NCI-H748 (cell line): ENCODE measurements around the gene CYP26B1.
A peak's percentile ranks its signal among the peaks of the same experiment; 100 is the strongest.

Experiments
- DNase-seq: peaks from one replicate; lab custom pipeline; 2025; ENCODE audit not compliant: unreplicated experiment; lab: John Stamatoyannopoulos, UW

Gene CYP26B1

DNA sequence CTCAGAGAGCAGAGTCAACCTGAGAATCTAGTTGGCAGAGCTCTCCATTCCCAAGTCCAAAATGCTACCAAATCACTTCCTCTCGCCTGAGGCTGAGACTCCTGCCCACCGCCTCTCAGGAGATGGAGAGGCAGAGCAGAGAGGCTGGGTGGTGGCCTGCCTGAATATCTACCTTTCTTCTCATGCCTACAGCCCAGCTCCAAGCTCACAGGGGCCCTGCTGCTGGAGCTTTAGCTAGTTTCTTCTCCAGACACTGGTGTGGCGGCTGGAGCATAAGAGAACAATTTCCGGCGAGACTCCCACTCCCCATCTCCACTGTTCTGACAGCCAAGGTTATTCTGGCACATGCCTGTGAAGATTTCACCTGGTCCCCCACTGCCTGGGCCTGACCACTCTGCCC lies 8.1 kb upstream of the CYP26B1 start:
- DNase-seq = no peak

DNA sequence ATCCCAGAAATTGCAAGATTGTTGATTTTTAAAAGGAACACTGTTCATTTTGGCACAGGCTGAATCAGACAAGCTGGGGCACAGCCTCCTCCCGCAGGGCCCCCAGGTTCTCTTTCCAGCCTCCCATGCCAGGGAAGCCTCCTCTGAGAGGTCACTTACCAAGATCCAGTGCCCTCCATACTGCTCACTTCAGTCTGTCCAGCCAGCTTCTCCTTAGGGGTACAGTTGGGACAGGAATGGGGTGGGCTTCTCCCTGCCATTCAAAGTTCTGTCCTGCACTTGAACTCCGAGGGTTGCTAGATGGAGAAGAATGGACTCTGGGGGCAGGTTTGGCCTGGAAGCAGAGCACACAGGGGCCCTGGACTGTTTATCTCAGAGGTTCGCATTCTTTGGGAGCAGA lies 7.5 kb upstream of the CYP26B1 start:
- DNase-seq = no peak

DNA sequence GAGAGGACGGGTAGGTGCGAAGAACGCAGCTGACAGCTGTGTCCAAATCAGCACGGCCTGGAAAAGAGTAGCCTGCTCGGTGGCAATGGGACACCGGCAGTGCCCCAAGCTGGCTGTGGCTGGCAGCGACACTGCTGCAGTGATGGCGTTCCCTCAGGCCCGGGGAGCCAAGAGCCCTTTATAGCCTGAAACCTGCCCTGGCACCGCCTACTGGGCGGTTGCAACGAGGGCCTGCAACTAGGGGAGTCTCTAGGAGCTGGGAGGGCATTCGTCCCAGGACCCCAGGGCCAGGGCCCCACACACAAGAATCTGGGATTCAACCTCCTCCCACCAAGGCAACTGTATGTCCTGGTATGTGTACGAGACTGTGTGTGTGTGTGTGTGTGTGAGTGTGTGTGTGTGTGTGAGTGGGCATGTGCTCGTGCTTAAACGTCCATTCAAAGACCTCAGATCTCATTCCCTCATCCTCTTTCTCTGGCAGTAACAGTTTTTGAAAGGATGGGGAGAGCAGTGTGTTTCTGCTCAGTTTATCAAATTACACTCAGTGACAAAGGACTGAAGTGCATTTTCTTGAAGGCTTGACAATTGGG lies 6.8 kb upstream of the CYP26B1 start:
- no peak for DNase-seq

DNA sequence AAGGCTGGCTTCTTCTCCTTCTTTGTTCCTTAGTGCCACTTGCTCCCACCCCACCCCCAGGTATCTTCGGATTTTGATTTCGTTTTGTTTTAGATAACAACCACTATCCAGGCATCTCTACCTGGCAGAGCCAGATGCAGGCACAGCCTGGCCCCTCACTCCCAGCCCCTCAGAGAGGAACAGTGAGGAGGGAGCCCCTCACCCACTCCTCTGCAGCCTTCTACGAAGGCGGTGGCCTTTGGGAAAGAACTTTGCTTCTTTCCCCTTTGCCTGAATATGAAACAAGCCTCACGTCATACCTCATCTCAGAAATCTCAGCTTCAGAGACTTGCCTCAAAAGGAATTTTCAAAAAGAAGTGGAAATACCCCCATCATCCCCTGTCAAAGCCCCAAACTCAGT lies 6.3 kb upstream of the CYP26B1 start:
- no peak for DNase-seq

DNA sequence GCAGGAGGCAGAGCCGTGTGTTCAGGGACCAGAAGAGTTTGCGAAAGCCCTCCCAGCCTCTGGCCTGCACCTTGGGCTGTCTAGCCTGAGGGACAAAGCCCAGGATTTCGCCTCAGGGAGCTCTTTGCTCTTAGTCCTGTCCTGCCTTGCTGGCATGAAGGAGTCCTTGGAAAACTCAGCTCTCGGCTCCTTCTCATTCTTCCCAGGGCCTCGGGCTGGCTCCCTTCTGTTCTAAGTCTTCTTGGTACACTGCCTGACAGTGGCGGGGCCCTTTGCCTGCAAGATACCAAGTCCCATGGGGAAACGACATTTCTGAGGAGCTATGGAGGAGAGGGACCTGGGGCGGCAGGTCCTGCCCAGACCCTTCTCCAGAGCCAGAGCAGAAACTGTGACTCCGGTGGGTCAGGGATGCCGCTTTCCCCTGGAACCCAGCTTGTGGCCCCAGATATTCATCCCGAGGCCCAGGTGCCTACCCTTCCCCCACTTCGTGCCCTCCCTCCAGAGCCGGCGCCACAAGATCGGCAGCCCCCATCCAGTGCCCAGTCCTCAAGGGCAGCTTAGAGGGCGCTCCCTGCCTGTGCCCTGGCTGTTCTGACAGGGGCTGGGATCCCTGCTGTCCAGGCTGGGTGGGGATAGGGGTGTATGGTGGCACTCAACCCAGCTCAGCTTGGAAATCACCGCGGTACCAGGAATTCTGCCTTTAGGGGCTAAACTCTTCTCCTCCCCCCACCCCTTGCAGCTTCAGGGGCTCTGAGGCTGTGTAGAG lies 5.5 kb upstream of the CYP26B1 start:
- no peak for DNase-seq

DNA sequence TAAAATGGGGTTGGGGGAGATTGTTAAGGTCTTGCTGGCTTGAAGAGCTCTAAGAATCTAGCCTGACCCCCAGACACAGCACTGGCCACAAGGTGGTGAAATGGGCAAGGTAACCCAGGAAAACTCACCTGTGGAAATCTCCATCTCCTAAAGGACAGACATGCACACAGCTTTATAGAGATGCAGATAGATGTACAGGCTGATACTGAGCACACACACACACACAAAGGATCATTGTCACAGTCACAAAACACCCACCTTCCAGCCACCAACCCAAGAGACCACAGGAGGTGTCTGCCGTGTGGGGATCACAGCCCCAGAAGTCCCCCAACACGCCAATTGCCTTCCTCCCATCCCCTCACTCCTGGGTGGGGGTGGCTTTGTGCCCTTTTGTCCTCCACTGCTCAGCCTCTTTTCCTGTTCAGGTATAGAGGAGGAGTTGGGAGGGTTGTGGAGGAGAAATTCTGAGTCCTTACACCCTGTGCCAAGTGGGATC lies 3.2 kb upstream of the CYP26B1 start:
- DNase-seq = peak; percentile 16

DNA sequence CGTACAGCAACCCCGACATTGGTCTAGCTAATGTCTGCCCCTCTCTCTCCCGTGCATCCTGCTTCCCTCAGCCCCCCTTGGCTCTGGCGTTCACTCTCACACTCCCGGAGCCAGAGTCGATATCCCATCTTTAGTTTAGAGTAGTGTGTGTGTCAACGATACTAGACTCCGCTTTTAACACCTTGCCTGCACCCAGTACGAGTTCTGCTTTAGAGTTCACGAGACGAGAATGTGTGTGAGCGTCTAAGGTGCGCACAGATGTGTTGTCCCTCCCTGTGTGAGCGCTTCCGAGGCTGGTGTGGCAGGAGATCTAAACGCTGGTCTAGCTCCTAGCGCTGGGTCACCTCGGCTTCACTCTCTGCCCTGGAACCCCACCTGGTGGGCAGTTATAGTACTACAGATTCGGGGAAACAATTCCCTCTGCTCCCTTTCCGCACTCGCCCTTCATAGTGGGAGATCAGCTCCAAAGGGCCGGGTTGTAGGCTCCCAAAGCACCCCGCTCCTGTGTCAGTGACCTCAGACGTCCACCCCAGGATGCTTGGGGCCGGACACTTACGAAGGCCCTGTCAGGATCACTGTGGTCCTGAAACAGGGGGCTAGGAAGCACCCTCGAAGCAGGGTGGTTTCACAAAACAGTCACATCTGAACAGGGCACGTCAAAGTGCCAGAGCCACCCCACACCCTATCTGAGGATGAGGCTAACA lies 2.6 kb upstream of the CYP26B1 start:
- peak; percentile 83 for DNase-seq

DNA sequence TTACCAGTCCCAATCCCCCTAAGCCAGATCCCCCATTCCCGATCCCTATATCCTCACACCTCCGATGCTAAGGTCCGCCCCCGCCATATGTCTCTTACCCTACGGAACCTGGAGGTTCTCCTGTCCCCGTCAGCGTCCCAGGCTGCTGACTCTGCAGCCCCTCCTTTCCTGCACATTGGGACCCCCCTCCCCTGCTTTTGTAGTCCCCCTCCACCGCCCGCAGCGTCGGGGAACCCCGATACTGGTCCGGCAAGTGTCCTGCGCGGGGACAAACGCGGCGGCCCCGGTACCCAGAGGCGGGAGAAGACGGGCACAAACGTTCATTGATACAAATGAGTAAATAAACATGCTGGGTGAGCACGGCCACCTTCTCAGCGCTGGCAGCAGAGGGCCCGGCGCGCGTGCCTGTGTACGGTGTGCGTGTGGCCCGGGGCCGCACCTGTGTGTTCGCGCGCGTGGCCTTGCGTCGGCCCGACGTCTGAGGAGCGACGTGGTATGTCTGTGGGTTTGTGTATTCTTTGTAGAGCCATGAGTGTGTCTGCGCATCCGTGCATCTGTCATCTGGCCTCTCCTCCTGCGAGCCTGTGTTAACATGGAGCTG lies 2.0 kb upstream of the CYP26B1 start:
- peak; percentile 66 for DNase-seq

DNA sequence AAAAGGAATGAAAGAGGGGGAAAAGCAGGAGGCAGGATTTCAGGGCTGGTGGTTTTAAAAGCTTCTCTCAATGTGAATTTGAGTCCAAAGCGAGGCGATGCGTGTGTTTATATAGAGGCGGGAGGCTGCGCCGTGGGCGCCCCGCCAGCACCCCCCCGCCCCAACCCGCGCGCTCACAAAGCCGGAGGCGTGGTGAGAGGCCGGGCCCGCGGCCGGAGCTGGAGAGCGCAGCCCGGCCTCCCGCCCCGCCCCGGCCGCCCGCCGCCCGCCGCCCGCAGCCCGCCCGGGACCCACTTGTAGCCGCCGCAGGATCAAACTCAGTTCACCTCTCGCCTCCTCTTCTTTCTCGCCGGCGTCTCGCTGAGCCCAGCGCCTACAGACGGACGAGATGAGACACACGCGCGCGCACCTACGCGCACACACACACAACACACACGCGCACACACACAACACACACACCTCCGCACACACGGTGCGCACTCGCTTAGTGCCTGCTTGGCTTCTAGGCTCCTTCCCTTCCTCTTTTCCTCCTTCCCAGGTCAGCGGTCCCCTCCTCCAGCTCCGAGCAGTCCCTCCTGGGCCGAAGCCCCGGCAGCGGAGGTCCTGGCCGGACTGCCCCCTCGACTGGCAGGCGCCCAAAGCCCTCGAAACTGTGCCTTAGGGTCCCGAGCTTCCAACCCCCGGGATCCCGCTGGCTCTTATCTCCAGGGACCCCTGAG lies 1.3 kb upstream of the CYP26B1 start:
- peak; percentile 72 for DNase-seq

DNA sequence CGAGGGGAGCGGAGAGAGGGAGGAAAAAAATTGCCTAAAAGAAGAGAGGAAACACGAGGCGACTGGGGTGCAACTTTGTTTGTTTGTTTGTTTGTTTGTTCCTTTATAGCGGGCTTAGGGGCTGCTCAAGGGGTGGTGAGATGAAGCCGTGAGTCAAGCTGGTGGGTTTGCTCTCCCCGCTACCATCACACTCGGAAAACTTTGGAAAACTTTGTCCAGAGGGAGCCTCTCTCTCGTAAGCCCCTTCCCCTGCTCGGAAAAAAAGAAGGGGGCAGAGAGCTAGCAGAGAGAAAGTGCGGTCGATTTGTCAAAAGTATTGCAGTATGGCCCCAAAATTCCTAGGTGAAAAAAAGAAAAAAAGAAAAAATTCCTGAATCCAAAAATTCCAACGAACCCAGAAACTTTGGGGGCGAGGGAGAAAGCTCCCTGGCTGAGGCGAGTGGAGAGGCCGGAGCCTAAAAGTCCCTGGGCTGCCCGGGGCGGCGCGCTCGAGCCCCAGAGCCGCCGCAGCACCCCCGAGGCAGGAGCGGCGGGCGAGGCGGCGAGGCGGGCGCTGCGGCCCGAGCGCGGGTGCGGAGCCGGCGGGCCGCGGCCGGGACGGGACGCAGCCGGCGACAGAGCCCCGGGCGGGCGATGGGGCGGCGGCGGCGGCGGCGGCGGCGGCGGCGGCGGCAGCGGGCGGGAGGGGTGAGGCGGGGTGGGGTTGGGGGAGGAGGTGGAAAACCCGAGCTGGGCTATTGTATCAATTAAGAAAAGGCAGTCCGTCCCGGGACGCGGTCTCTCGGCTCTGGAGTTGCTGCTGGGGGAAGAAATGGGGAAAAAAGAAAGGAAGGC lies 558 bp upstream of the CYP26B1 start:
- peak; percentile 17 for DNase-seq

DNA sequence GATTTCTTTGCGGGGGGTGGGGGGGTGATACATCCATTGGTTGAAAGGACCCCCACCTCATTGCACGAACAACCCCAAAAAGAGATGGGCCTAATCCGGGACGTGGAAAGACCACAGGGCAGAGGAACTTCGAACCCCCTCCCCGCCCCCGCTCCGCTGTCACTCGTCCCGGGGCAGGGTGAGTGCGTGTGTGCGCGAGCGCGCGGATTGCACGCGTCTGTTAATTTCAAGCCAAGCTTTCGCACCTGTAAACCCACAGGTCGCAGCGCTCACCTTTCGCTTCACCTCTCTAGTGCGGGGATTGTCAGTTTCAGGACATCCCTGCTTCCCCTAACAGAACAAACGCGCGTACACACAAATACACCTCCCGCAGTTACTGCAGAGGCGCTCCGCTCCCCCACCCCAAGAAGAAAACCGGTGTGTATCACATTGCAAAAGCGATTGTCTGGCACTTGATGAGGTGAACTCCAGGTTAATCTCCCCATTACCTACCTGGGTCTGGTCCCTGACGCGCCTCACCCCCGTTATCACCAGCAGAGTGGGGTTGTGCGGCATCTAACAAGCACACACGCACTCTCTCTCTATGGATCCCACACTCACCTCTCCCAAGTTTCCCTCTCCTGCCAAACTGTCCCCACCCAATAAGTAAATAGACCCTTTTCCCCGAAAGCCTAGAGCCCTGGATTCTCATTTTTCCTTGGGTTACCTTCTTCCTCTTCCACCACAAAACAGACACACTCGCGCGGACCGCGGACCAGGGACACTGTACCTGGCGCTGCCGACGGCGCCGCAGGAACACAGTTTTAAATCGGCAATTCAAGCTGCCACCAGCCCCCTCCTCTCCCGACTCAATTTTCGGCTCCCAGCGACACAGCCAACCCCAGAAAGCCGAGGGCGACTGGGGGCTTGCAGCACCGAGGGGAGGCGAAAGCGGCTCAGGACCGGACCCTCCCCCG lies 1.0 kb downstream of the CYP26B1 start:
- DNase-seq = peak; percentile 42

DNA sequence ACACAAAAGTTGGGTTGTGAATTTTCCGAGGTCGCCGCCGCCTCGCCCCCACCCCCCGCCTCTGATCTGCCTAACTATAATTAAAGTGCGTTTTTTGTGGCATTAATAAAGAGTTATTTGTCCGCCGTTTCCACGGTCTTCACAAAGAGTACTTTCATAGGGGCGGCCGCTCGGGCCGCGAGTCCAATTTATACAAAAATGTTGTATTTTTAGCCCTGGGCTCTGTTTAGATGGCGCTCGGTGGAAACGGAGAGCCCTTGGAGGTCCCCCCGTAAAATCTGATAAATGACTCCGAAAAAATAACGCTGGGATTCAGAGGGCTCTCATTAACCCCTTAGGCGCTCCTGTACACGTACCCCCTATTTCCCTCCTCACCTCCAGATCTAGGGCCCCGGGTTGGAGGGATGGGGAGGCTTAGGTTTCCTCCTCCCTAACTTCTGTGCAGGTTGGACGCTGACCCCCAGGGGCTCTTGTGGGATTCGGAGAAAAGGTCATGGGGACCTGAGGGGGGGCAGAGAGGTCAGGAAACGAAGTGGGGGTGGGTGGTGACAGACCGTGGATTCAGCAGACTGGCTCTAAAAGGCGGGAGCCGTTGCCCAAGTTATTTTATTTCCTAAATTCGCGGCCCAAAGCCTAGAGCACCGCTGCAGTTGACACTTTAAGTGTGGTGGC lies 1.9 kb downstream of the CYP26B1 start:
- DNase-seq = peak; percentile 27

DNA sequence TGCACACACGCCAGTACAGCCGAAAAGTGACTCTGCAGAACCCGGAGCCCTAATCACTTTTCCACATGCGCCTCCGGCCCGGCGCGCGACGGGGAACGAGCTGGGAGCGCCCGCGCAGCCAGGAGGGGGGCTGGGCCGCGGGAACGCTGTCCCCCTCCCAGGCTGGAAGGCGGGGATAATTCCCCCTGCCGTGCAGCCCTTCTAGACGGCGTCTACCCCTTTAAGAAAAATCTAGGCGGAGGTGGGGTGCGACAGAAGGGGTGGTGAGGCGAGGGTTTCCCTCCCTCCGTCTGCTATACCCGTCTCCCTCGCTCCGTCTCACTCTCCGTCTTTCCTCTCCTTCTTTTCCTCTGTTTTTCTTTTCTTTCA lies 2.4 kb downstream of the CYP26B1 start:
- DNase-seq = peak; percentile 63

DNA sequence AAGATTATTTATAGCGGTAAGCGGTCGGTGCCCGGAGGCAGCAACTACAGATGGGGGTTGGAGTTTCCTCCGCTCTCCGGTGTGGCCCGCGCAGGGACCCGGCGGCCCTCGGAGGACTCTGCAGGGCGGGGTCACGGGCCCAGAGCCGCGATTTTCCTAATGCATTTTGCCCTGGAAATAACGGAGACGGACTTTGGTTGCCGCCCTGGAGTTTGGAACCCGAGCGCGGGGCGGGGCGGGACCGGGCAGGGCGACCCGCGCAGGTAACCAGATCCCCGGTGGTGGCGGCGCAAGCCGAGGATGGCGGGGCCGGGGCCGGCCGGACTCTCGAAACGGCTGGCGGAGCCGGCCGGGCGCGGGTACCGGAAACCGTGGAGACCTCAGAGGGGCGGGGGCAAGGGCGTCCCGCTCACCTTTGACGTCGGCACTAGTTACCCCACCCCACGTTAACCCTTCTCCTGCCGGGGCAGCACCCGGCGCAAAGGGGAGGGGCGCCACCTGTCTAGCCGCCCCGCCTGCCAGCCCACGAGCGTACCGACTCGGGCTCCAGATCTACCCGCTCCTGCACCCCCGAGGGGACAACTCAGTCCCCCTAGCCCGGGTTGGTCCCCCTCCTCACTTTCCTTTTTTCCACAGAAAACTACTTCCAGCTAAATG lies 2.9 kb downstream of the CYP26B1 start:
- DNase-seq = peak; percentile 71

DNA sequence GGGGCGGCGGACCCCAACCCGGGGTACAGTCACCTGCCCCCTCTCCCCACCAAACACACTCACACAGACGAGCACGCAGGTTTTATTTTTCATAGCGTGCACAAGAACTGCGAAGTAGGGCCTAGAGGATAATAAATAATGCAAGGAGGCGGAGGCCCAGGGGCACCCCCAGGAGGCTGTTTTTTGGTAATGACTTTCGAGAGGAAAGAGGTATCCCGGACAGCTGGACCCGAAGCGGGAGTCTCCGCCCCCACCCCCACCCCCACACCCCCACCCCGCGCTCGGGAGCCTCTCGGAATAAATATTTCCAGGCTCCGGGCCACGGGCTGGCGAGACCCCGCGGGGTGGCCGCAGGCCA lies 3.4 kb downstream of the CYP26B1 start:
- DNase-seq = no peak

DNA sequence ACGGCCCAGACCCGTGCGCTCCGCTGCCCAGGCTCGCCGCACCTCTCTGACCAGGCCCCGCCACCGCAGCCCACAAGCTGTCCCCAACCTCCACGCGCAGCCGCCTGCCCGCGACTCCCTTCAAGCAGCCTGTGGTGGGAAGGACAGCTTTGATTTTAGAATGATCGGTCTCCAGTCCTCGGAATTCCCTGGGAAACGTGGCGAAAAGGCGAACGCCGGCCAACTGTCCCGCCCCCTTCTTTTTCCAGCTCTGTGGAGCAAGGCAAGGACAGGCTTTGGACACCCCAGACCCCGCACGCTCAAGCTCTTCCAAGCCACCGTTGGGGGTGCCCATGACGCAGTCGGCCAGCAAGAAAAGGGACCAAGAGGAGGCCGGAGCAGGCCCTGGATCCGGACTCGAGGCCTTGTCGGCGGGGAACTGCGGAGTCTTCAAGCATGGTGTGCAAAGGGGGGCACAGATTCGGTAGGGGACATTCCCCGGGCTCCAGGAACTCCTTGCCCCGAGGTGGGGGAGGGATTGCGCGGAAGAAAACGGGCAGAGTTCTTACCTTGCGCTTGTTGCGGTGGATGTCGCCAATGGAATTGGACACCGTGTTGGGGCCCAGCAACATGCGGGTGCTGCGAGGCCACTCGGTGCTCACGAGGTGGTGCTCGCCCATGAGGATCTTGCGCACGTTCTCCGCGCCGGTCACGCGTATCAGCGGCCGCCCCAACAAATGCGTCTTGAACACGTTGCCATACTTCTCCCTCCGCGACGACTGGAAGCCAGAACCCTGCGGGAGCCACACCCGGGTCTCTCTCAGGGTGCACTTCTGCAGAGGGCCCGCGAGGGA lies 4.0 kb downstream of the CYP26B1 start:
- DNase-seq = no peak
